IMR-90 (cell line): ENCODE results near the gene MRPL54. TPM values are rescaled to one million over a fixed set of nuclear protein-coding genes. Genes with fewer than 3 reads are reported as not detected.

ENCODE experiments used
- ATAC-seq: fragments of 200-7000 bp; cut with Tn5 transposase; 2 replicates; pipeline ENCODE4 v1.9.1; 2020; ENCODE audit warnings: low read depth, mild to moderate bottlenecking, moderate library complexity
- BruUV-seq: library from RNA; stranded (reverse); fragments of 400-500 nt; replicated peaks from 2 replicates; lab custom pipeline; 2021; lab: Mats Ljungman, UMichigan
- CTCF ChIA-PET: fragments of 300-600 bp; formaldehyde crosslinking; extraction: SDS; loops from one replicate; lab custom pipeline; 2021; ENCODE audit warnings: antibody characterized with exemption; lab: Yijun Ruan, JAX
- POLR2A ChIA-PET: fragments of 300-600 bp; sonication (Branson Sonifier 250); formaldehyde crosslinking; loops from one replicate; lab custom pipeline; 2022; ENCODE audit warnings: antibody characterized with exemption; ENCODE audit not compliant: unreplicated experiment; lab: Charles Lee
- DNase-seq: peaks from one replicate; pipeline ENCODE4 v3.0.0; 2013
- H2AFZ ChIP-seq: replicated peaks from 2 replicates; pipeline ENCODE3; 2013; ENCODE audit warnings: low read length, mild to moderate bottlenecking; ENCODE audit not compliant: poor library complexity
- H2AK5ac ChIP-seq: 2 replicates; pipeline ENCODE4 v1.6.1; 2013; ENCODE audit warnings: low read depth, low read length, inconsistent platforms
- H2AK9ac ChIP-seq: replicated peaks from 2 replicates; pipeline ENCODE3; 2013; ENCODE audit warnings: mild to moderate bottlenecking, low read depth, low read length, moderate library complexity; ENCODE audit not compliant: poor library complexity
- H2BK120ac ChIP-seq: 2 replicates; pipeline ENCODE4 v1.6.1; 2013; ENCODE audit warnings: low read depth, low read length, inconsistent platforms
- H2BK15ac ChIP-seq: 3 replicates; pipeline ENCODE4 v1.6.1; 2013; ENCODE audit warnings: low read depth, low read length, inconsistent platforms
- H2BK20ac ChIP-seq: 2 replicates; pipeline ENCODE4 v1.6.1; 2013; ENCODE audit warnings: low read depth, mild to moderate bottlenecking, inconsistent platforms, low read length, moderate library complexity
- H2BK5ac ChIP-seq: 2 replicates; pipeline ENCODE4 v1.6.1; 2013; ENCODE audit warnings: mild to moderate bottlenecking, low read depth, low read length, inconsistent platforms; ENCODE audit not compliant: poor library complexity, severe bottlenecking
- H3K14ac ChIP-seq: replicated peaks from 2 replicates; pipeline ENCODE4 v1.6.1; 2013; ENCODE audit warnings: low read depth, low read length, inconsistent platforms
- H3K18ac ChIP-seq: 2 replicates; pipeline ENCODE4 v1.6.1; 2013; ENCODE audit warnings: low read depth, low read length, control low read depth
- H3K23ac ChIP-seq: 2 replicates; pipeline ENCODE4 v1.6.1; 2013; ENCODE audit warnings: low read depth, low read length, inconsistent platforms
- H3K27ac ChIP-seq: 2 replicates; pipeline ENCODE4 v1.5.1; 2013; ENCODE audit warnings: mild to moderate bottlenecking, control low read depth, low read length; ENCODE audit not compliant: insufficient read depth
- H3K27me3 ChIP-seq: 2 replicates; pipeline ENCODE4 v1.6.1; 2013; ENCODE audit warnings: low read length; ENCODE audit not compliant: control insufficient read depth, insufficient read depth
- H3K36me3 ChIP-seq: 2 replicates; pipeline ENCODE4 v1.6.1; 2013; ENCODE audit warnings: low read length, mixed read lengths; ENCODE audit not compliant: control insufficient read depth, insufficient read depth
- H3K4ac ChIP-seq: 2 replicates; pipeline ENCODE4 v1.6.1; 2013; ENCODE audit warnings: low read depth, low read length, inconsistent platforms
- H3K4me1 ChIP-seq: 2 replicates; pipeline ENCODE4 v1.6.1; 2013; ENCODE audit warnings: low read length, mixed read lengths; ENCODE audit not compliant: control insufficient read depth, insufficient read depth
- H3K4me2 ChIP-seq: 2 replicates; pipeline ENCODE4 v1.6.1; 2013; ENCODE audit warnings: low read depth, mild to moderate bottlenecking, control low read depth, low read length, moderate library complexity
- H3K4me3 ChIP-seq: 2 replicates; pipeline ENCODE4 v1.5.1; 2013; ENCODE audit warnings: low read depth, mild to moderate bottlenecking, control low read depth, low read length, moderate library complexity; ENCODE audit not compliant: insufficient read depth
- H3K56ac ChIP-seq: 2 replicates; pipeline ENCODE4 v1.6.1; 2013; ENCODE audit warnings: low read length, inconsistent platforms; ENCODE audit not compliant: insufficient read depth; ENCODE audit errors: extremely low read depth
- H3K79me1 ChIP-seq, 2 experiments: 2 replicates each; pipeline ENCODE4 v1.6.1; 2013; ENCODE audit warnings: low read length in 2 of 2, inconsistent platforms in 1 of 2, low read depth in 1 of 2
- H3K9ac ChIP-seq: 2 replicates; pipeline ENCODE4 v1.6.1; 2013; ENCODE audit warnings: low read depth, low read length, control low read depth
- H3K9me1 ChIP-seq: 2 replicates; pipeline ENCODE4 v1.6.1; 2013; ENCODE audit warnings: low read length, inconsistent platforms; ENCODE audit not compliant: insufficient read depth
- H3K9me3 ChIP-seq: 2 replicates; pipeline ENCODE4 v1.6.1; 2013; ENCODE audit warnings: low read length; ENCODE audit not compliant: control insufficient read depth, insufficient read depth
- H4K20me1 ChIP-seq: 2 replicates; pipeline ENCODE4 v1.6.1; 2013; ENCODE audit warnings: low read length, inconsistent platforms; ENCODE audit not compliant: insufficient read depth
- H4K5ac ChIP-seq: 2 replicates; pipeline ENCODE4 v1.6.1; 2013; ENCODE audit warnings: mild to moderate bottlenecking, low read depth, low read length, control low read depth
- H4K8ac ChIP-seq, 2 experiments: 2 replicates each; pipeline ENCODE4 v1.6.1; 2013; ENCODE audit warnings: low read depth in 2 of 2, low read length in 2 of 2, control low read depth in 1 of 2, inconsistent platforms in 1 of 2
- H4K91ac ChIP-seq: 2 replicates; pipeline ENCODE4 v1.6.1; 2013; ENCODE audit warnings: low read depth, low read length, inconsistent platforms; ENCODE audit not compliant: insufficient read depth
- BHLHE40 ChIP-seq: fragments of 150-350 bp; IDR thresholded peaks from 2 replicates; pipeline ENCODE4 v1.6.1; 2016; ENCODE audit warnings: mild to moderate bottlenecking, low read depth, low read length
- CHD1 ChIP-seq: IDR thresholded peaks from 2 replicates; pipeline ENCODE4 v1.6.1; 2012; ENCODE audit warnings: low read depth, low read length, improper control_type of control experiment
- CTCF ChIP-seq: conservative IDR thresholded peaks from 2 replicates; pipeline ENCODE4 v1.5.1; 2012; ENCODE audit warnings: mild to moderate bottlenecking, low read depth, low read length, improper control_type of control experiment
- ELK1 ChIP-seq: fragments of 150-350 bp; IDR thresholded peaks from 2 replicates; pipeline ENCODE4 v1.6.1; 2016; ENCODE audit warnings: low read depth, mild to moderate bottlenecking, low read length, moderate library complexity, borderline replicate concordance
- MXI1 ChIP-seq: IDR thresholded peaks from 2 replicates; pipeline ENCODE4 v1.6.1; 2012; ENCODE audit warnings: low read depth, mild to moderate bottlenecking, low read length, moderate library complexity, borderline replicate concordance
- RAD21 ChIP-seq: IDR thresholded peaks from 2 replicates; pipeline ENCODE4 v1.6.1; 2012; ENCODE audit warnings: low read length, improper control_type of control experiment
- RCOR1 ChIP-seq: IDR thresholded peaks from 2 replicates; pipeline ENCODE4 v1.6.1; 2012; ENCODE audit warnings: mild to moderate bottlenecking, low read length, improper control_type of control experiment; ENCODE audit not compliant: insufficient replicate concordance
- RFX5 ChIP-seq: IDR thresholded peaks from 2 replicates; pipeline ENCODE4 v1.8.0; 2012; ENCODE audit warnings: low read depth, mild to moderate bottlenecking, low read length, moderate library complexity
- USF2 ChIP-seq: fragments of 150-350 bp; IDR thresholded peaks from 2 replicates; pipeline ENCODE4 v1.6.1; 2017; ENCODE audit warnings: mild to moderate bottlenecking, antibody characterized with exemption, low read length, low read depth
- WGBS, 2 experiments: methylation state at CpG; one replicate each; pipeline versions ENCODE4 v1.1.5 to v1.1.7; 2013; ENCODE audit warnings: missing lambda C conversion rate in 2 of 2; ENCODE audit not compliant: insufficient read length in 1 of 2; ENCODE audit errors: extremely low coverage in 2 of 2; 5-methylcytosine and 5-hydroxymethylcytosine counted together
- dilution Hi-C: fragments of 300-500 bp; cut with HindIII; formaldehyde crosslinking; loops from one replicate; pipeline ENCODE4 v1.14.3; 2018; ENCODE audit warnings: low sequenced_read_pairs; ENCODE audit not compliant: unreplicated experiment
- in situ Hi-C: fragments of 300-500 bp; cut with MboI; formaldehyde crosslinking; loops from 3 replicates; pipeline ENCODE4 v1.14.3; 2019; ENCODE audit warnings: low sequenced_read_pairs, inconsistent platforms, mixed read lengths
- intact Hi-C: fragments of 100-400 bp; cut with micrococcal nuclease; formaldehyde crosslinking; loops from 2 replicates; pipeline ENCODE4 v1.10.0; 2022
- polyA plus RNA-seq, 3 experiments: library from polyadenylated mRNA; depleted of rRNA; stranded (reverse); fragments of >200 nt; gene quantifications; 2 replicates each; pipeline ENCODE4 v1.2.3, GENCODE V29; 2012; ENCODE audit warnings: low replicate concordance in 1 of 3
- total RNA-seq: library from RNA; depleted of rRNA; stranded (reverse); fragments of >200 nt; gene quantifications from 2 replicates; pipeline ENCODE4 v1.2.3, GENCODE V29; 2012

Gene MRPL54
- total and polyA plus RNA-seq, 2 of the 4 experiments (the other 2 are of a cell fraction) = 55.9 to 75.7 TPM

- Histone ChIP-seq H3K4me3 (no peak overlapping the region), H3K4me2 (no peak overlapping the region), H3K27ac (no peak overlapping the region), H3K79me1 (no peaks in the 10 kb centered on the region), H2BK5ac (no peak overlapping the region), H3K9me1 (peaks cover 5% of the 10 kb centered on the region), H3K4me1 (no peaks in the 10 kb centered on the region), H3K56ac (no peak overlapping the region), H4K8ac (no peak overlapping the region), H3K36me3 (no peaks in the 10 kb centered on the region), H2BK120ac (no peak overlapping the region), H3K18ac (no peak overlapping the region), H4K5ac (no peak overlapping the region), H4K91ac (no peak overlapping the region), H2BK15ac (no peak overlapping the region), H3K23ac (no peak overlapping the region), H2AK9ac (no peak overlapping the region), H2BK20ac (no peak overlapping the region), H4K20me1 (no peaks in the 10 kb centered on the region), H3K9ac (no peak overlapping the region), H3K14ac (no peak overlapping the region), H2AFZ (no peak overlapping the region), H2AK5ac (no peak overlapping the region), H3K4ac (no peak overlapping the region), H3K9me3 (no peaks in the 10 kb centered on the region), H3K27me3 (peaks cover 8% of the 10 kb centered on the region)
- no TSS peak for BruUV-seq
- ChIA-PET POLR2A (no interaction called here), CTCF (no interaction called here)
- in situ Hi-C loops = no loop called here
- WGBS, 2 experiments = 73% methylated on average over 13 of the region's 38 CpGs; no CpG with 5 or more reads in 1 of the 2 experiments
- intact Hi-C loops = no loop called here
- ATAC-seq = no peak
- no peak for DNase-seq
- TF ChIP-seq BHLHE40 (no peak), RFX5 (no peak), MXI1 (no peak), ELK1 (no peak), CTCF (no peak), USF2 (no peak), RCOR1 (no peak), RAD21 (no peak), CHD1 (no peak)
- dilution Hi-C loops = no loop called here
Observed at GRCh38 chr19:3810708-3811355, 48.4 kb downstream of the MRPL54 start.
